Kasumi-1 (cell line): ENCODE measurements around the gene MPP7.
"Not testable (repeated sequence)": the region's sequence is repeated elsewhere in the genome, so short reads cannot be mapped to it uniquely, and the experiment has no call there.

Experiments
- DNase-seq, 2 experiments: peaks; one replicate each; lab custom pipeline; 2025; lab: John Stamatoyannopoulos, UW

Gene MPP7

DNA sequence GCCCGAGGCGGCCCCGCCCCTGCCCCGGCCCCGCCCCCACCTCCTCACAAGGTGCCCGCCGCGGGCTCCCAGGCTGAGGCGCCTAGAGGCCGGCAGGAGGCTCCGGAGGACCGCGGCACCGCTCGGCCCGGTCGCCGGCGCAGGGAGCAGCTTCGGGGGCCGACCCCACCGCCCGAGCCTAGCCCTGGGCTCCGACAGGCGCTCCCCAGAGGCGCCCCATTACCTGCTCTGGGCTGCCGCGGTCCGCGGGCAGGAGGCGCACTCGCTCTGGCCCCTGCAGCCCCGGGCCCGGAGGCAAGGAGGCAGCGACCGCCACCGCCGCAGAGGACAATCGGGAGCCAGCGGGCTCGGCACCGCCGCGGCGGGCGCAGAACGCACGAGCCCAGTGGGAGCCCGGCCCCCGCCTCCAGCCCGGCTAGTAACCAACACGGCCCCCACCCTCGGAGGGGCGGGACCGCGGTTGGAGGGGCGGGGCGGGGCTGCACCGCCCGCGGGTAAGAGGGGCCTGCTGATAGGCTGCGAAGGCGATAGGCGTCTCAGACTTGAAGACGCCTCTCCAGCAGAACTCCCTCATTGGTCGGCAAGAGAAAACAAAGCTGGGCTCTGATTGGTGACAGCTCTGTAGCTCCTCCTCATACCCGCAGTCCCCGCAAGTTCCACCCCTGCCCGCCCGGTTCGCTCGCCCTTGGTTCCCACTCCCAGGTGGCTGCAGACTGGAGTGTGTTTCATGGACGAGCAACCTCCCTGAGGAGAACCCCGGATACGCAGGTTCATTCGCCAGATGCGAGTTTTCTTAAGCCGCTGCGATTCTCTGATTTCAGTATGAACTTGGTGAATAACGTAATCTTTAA, at the start of gene MPP7:
MPP7 (minus strand) TSS at position 427 of the 851 bp plus-strand sequence. CDS start 64,460 bp downstream, outside the sequence.
- peak; percentile 97 to 99 for DNase-seq

GRCh38 chr10:28349892-28350291, 47.0 kb upstream of the MPP7 start:
- DNase-seq, result no peak

- no peak for DNase-seq
Measured at GRCh38 chr10:28343987-28344895, 41.4 kb upstream of the MPP7 start.

DNA sequence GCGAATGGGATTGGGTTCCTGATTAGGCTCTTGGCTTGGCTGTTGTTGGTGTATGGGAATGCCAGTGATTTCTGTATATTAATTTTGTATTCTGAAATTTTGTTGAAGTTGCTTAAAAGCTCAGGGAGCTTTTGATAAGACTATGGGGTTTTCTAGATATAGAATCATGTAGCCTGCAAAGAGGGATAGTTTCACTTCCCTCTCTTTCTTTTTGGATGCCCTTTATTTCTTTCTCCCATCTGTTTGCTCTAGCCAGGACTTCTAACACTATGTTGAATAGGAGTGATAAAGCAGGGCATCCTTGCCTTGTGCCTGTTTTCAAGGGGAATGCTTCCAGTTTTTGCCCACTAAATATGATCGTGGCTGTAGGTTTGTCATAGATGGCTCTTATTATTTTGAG, 40.4 kb upstream of the MPP7 start:
- no peak for DNase-seq

DNA sequence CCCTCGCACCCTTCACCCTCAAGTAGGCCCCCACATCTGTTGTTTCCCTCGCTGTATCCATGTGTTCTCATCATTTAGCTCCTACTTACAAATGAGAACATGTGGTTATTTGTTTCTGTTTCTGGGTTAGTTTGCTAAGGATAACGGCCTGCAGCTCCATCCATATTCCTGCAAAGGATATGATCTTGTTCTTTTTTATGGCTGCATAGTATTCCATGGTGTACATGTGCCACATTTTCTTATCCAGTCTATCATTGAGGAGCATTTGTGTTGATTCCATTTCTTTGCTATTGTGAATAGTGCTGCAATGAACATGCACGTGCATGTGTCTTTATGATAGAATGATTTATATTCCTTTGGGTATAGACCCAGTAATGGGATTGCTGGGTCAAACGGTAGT, 38.8 kb upstream of the MPP7 start:
- not testable (repeated sequence) for DNase-seq

DNA sequence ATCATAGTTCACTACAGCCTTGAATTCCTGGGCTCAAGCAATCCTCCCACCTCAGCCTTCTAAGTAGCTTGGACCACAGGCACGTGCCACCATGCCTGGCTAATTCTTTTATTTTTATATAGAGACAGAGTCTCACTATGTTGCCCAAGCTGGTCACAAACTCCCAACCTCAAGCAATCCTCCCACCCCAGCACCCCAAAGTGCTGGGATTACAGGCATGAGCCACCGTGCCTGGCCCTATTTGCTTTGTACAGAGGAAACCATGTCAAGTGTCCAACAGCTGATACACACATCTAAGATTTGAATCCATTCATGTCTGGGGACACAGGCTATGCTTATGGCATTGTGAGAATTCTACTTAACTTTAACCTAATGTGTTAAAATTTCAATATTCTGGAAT, 29.9 kb upstream of the MPP7 start:
- no peak for DNase-seq

GRCh38 chr10:28331841-28332240, 29.0 kb upstream of the MPP7 start:
- DNase-seq, result no peak

DNA sequence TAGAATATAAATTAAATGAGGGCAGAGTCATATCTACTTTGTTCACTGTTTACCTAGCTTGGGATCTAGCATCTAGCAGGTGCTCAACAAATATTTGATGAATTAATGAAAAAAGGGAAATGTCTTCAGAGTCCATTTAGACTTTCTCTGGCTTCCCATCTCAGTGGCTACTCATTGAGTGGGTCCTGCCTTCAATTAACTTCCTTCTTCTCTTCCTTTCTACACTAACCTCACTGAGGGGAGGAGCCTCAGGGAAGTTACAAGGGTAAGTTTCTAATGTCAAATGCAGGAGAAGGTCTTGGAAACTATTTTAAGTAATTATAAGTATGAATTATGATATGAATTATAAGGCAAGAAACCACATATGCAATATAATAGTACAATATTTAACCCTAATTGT, 28.2 kb upstream of the MPP7 start:
- DNase-seq, result no peak

DNA sequence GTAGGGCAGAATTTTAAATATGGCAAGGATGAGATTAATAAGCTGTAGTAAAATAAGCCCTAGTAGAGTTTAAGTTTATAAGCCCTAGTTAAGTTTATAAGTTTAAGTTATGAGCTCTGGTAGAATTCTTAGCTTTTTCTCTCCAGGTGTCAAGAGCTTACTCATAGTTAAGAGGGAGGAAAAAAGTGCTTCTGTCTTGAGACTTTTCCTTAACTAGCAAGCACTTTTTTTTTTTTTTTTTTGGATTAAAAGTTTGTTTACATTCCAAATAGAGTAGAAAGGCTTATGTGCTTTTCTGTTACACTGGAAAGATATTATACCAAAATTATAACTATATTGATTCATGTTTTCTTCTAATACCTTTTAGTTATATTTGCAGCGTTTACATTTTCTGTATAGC, 25.5 kb upstream of the MPP7 start:
- no peak for DNase-seq

- no peak for DNase-seq
Measured at GRCh38 chr10:28327491-28327880, 24.6 kb upstream of the MPP7 start.

DNA sequence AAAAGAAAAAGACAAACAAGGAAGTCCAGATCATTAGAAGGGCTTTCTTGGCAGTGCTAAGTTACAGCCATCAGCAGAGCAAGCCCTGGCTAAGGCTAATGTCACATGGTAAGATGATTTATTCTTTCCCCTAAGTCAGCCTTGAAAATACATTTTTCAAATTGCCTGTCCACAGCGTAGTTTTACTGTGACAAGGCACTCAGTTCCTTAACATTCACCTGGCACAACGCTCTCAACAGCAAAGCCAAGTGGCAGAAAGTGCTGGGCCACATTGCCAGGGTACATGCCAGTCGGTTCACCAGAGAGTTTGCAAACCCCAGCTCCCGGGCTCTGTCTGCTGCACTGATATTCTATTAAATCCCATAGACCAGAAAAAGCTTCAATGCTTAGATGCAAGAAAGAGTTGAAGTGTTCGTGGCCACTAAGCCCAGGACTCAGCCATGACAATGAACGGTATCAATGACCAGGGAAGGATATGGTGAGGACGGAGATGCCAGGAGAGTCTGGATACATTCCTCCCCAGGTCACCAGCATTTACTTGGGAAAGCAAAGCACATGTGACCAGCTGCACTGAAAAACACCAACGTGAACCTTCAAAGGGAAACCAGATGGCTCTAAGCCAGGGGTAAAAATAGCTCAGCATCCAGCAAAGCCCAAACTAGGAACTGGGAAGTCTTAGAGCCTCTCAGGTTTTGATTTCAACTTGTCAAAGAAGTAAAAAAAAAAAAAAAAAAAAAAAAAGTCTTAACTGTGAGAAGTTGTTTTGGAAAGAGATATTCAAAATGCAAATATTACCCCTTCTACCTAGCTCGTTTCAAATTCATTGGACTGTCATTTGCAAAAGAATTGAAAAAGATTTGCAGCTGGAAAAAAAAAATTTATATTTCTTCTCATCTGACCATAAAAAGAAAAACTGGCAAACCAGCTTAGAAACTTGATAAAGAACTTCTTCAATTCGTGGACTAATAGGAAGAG, 23.9 kb upstream of the MPP7 start:
- DNase-seq, result no peak

GRCh38 chr10:28320799-28321198, 17.9 kb upstream of the MPP7 start:
- DNase-seq, result no peak

GRCh38 chr10:28320090-28320489, 17.2 kb upstream of the MPP7 start:
- no peak for DNase-seq

- DNase-seq, result not testable (repeated sequence)
Measured at GRCh38 chr10:28319061-28319460, 16.2 kb upstream of the MPP7 start.

DNA sequence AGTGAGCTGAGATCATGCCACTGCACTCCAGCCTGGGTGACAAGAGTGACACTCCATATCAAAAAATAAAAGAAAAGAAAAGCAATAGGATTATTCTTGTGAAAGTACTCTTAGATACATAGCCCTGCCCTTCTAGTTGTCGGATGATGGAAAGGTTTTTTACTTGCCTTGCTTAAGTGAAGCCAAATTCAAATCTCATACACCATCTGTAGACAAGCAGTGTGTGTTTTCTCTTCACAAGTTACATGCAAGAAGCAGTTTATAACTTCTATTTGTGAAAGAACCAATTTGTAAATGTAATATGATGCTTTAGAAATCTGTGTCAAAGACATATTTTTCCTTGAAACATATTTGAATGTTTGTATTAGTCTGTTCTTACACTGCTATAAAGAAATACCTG, 15.8 kb upstream of the MPP7 start:
- no peak for DNase-seq

DNA sequence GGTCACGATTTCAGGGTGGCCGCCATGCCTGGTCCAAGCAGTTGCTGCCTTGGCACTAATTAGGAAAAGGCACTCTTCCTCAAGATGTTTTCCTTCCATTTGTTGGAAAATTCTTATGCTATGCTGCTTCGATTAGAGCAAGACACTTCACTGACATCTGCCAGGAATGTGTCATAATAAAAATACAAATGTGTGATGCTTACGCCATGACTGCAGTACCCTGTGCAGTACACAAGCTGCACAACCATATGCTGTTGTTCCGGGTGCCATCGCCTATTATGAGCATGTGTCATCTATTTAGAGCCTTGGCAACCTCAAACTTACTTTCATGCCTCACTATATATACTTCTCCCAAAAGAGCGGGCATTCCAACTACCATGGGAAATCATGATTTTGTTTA, 14.9 kb upstream of the MPP7 start:
- DNase-seq, result no peak

- DNase-seq, result no peak
Measured at GRCh38 chr10:28316696-28317095, 13.8 kb upstream of the MPP7 start.

DNA sequence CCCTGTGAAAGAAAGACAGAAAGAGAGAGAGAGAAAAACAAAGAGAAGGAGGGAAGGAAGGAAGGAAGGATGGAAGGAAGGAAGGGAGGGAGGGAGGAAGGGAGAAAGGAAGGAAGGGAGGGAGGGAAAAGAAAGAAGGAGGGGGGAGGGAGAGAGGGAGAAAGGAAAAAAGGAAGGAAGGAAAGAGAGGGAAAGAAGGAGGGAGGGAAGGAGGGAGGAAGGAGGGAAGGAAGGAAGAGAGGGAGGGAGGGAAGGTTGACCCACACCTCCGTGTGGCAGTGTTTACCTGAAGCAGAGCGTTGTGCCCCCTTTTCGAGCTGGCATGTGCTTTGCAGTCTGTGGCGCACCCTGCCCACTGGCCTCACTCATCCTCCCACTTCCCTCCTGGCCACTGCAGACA, 12.3 kb upstream of the MPP7 start:
- no peak for DNase-seq

DNA sequence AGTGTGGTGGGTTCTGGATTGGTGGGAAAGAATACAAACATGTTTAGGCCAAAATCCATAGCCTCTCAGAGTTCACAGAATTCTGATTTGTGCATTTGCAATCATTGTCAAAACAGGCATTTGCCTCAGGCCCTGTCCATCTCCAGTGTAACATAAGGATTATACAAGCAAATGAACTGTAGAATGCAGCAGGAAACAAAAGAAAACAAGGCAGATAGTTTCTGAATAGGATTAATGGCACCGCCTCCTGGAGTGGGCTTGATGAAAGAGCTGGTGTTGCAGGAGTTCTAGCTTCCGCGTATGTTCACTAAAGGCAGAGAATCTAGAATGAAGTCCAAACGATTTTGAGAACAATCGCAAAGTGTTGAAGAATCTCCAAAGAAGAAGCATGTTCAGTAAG, 11.3 kb upstream of the MPP7 start:
- no peak for DNase-seq

- no peak for DNase-seq
Measured at GRCh38 chr10:28312572-28312971, 9.7 kb upstream of the MPP7 start.

DNA sequence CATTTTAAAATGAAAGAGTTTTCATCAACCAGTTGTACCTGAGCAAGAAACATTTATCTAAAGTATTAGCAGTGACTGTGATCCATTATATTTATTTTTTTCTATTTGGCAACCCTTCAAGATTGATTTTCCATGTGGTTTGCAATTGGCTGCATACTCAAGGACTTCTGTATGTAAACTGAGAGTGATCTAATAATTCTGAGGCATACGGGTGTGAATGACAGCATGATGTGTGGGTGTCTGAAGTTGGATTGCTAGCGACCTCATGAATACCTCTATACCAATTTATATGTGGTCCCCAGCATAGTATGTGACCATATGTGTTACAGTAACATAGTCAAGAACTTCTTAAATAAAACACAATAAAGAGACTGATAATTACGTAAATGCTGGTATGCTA, 8.2 kb upstream of the MPP7 start:
- DNase-seq, result no peak

DNA sequence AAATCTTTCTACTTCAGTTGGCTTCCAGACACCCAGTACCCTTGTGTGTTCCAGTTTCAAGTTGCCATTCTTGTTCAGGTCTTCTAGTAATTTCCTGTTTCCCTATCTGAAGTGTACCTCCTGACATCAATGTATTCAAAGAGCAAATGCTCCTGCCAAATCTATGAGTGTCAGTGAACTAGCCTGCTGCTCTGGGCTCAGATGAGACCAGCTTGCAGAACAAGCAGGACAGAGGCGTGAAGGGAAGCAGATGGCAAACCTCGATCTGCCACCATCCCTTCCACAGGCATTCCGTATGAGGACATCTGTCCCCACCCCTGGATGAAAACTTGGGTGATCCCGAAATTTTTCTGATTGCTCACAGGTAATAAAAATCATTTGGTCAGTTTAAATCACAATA, 4.4 kb upstream of the MPP7 start:
- no peak for DNase-seq
